ENCODE measurements around the gene CPXM2.

The CPXM2 gene

GRCh38 chr10:123718544-123719060, 173.0 kb downstream of the CPXM2 start:
- TF ChIP-seq CTCF (IDR thresholded peaks at IDR 0.05; ENCODE audit: low read depth, low read length): no peak
- H3K36me3 ChIP-seq: no peaks in the 10 kb centered on the region
- peaks cover 80% of the 10 kb centered on the region for H3K27me3 ChIP-seq (ENCODE audit: insufficient read depth, low read depth, severe bottlenecking)

GRCh38 chr10:123717336-123717735, 174.3 kb downstream of the CPXM2 start:
- H3K27me3 ChIP-seq (ENCODE audit: insufficient read depth, low read depth, severe bottlenecking): peaks cover 81% of the 10 kb centered on the region
- no peak overlapping the region for H3K27ac ChIP-seq
- DNase-seq: no peak
- no peaks in the 10 kb centered on the region for H3K9me3 ChIP-seq (ENCODE audit: severe bottlenecking)
- H3K36me3 ChIP-seq: no peaks in the 10 kb centered on the region
- no peak for TF ChIP-seq CTCF (IDR thresholded peaks at IDR 0.05; ENCODE audit: low read depth, low read length)
- no peak overlapping the region for H3K4me3 ChIP-seq (ENCODE audit: low read depth, low read length)

More at GRCh38 chr10:123718544-123719060, 173.0 kb downstream of the CPXM2 start:
- DNase-seq: no peak
- no peaks in the 10 kb centered on the region for H3K9me3 ChIP-seq (ENCODE audit: severe bottlenecking)
- H3K4me3 ChIP-seq (ENCODE audit: low read depth, low read length): no peak overlapping the region
- H3K27ac ChIP-seq: no peak overlapping the region

- TF ChIP-seq CTCF (IDR thresholded peaks at IDR 0.05; ENCODE audit: low read depth, low read length): no peak
- DNase-seq: no peak
- Histone ChIP-seq H3K4me3 (ENCODE audit: low read depth, low read length) (no peak overlapping the region), H3K36me3 (no peaks in the 10 kb centered on the region), H3K9me3 (ENCODE audit: severe bottlenecking) (no peaks in the 10 kb centered on the region), H3K27me3 (ENCODE audit: insufficient read depth, low read depth, severe bottlenecking) (peaks cover 79% of the 10 kb centered on the region), H3K27ac (no peak overlapping the region)
These were observed 176.1 kb downstream of the CPXM2 start for GRCh38 chr10:123715546-123715945.

- no peaks in the 10 kb centered on the region for H3K9me3 ChIP-seq (ENCODE audit: severe bottlenecking)
- H3K36me3 ChIP-seq: no peaks in the 10 kb centered on the region
- peaks cover 83% of the 10 kb centered on the region for H3K27me3 ChIP-seq (ENCODE audit: insufficient read depth, low read depth, severe bottlenecking)
- H3K27ac ChIP-seq: no peak overlapping the region
- no peak for DNase-seq
- H3K4me3 ChIP-seq (ENCODE audit: low read depth, low read length): no peak overlapping the region
- no peak for TF ChIP-seq CTCF (IDR thresholded peaks at IDR 0.05; ENCODE audit: low read depth, low read length)
These were observed 185.4 kb downstream of the CPXM2 start for GRCh38 chr10:123706236-123706635.

GRCh38 chr10:123704812-123705211, 186.8 kb downstream of the CPXM2 start:
- H3K27ac ChIP-seq: no peak overlapping the region
- H3K9me3 ChIP-seq (ENCODE audit: severe bottlenecking): no peaks in the 10 kb centered on the region
- DNase-seq: no peak
- peaks cover 79% of the 10 kb centered on the region for H3K27me3 ChIP-seq (ENCODE audit: insufficient read depth, low read depth, severe bottlenecking)
- H3K36me3 ChIP-seq: no peaks in the 10 kb centered on the region
- TF ChIP-seq CTCF (IDR thresholded peaks at IDR 0.05; ENCODE audit: low read depth, low read length): no peak
- no peak overlapping the region for H3K4me3 ChIP-seq (ENCODE audit: low read depth, low read length)

GRCh38 chr10:123704076-123704475, 187.5 kb downstream of the CPXM2 start:
- Histone ChIP-seq H3K4me3 (ENCODE audit: low read depth, low read length) (no peak overlapping the region), H3K27ac (no peak overlapping the region), H3K9me3 (ENCODE audit: severe bottlenecking) (no peaks in the 10 kb centered on the region), H3K36me3 (no peaks in the 10 kb centered on the region), H3K27me3 (ENCODE audit: insufficient read depth, low read depth, severe bottlenecking) (peaks cover 80% of the 10 kb centered on the region)
- TF ChIP-seq CTCF (IDR thresholded peaks at IDR 0.05; ENCODE audit: low read depth, low read length): no peak
- DNase-seq: no peak

Data from WERI-Rb-1 (cell line).